Panc1 (cell line): ENCODE measurements around the gene VOPP1. TPM values are rescaled to one million over a fixed set of nuclear protein-coding genes. Genes with fewer than 3 reads are reported as not detected.

Experiments
- ATAC-seq: fragments of 200-7000 bp; cut with Tn5 transposase; 2 replicates; pipeline ENCODE4 v1.9.1; 2020; ENCODE audit warnings: mild to moderate bottlenecking, moderate library complexity
- BruUV-seq: library from RNA; stranded (reverse); fragments of 400-500 nt; replicated peaks from 2 replicates; lab custom pipeline; 2021; lab: Mats Ljungman, UMichigan
- CTCF ChIA-PET: fragments of 300-600 bp; sonication (Branson Sonifier 250); formaldehyde crosslinking; loops from one replicate; lab custom pipeline; 2022; ENCODE audit warnings: antibody characterized with exemption; lab: Charles Lee
- POLR2A ChIA-PET: fragments of 300-600 bp; sonication (Branson Sonifier 250); formaldehyde crosslinking; loops from one replicate; lab custom pipeline; 2022; ENCODE audit warnings: antibody characterized with exemption; lab: Charles Lee
- DNase-seq: peaks from one replicate; pipeline ENCODE4 v3.0.0-alpha.2; 2010; ENCODE audit warnings: low read depth, low spot score
- H3K27ac ChIP-seq: 2 replicates; pipeline ENCODE4 v1.5.1; 2011; ENCODE audit warnings: mild to moderate bottlenecking, low read length, inconsistent platforms
- H3K27me3 ChIP-seq: fragments of 200-500 bp; sonication (Bioruptor generic); 2 replicates; pipeline ENCODE4 v1.6.0; 2014; ENCODE audit warnings: low read length, inconsistent platforms; ENCODE audit not compliant: control insufficient read depth, insufficient read depth
- H3K36me3 ChIP-seq: fragments of 200-500 bp; sonication (Bioruptor generic); 2 replicates; pipeline ENCODE4 v1.5.1; 2014; ENCODE audit warnings: inconsistent platforms, mild to moderate bottlenecking, low read length, moderate library complexity; ENCODE audit not compliant: control insufficient read depth, insufficient read depth
- H3K4me1 ChIP-seq: 2 replicates; pipeline ENCODE4 v1.5.1; 2011; ENCODE audit warnings: inconsistent platforms, mild to moderate bottlenecking, low read length, moderate library complexity; ENCODE audit not compliant: control insufficient read depth, insufficient read depth
- H3K4me3 ChIP-seq, 2 experiments: 2 replicates each; pipeline ENCODE4 v1.5.1; 2011 to 2012; ENCODE audit warnings: low read depth in 2 of 2, low read length in 2 of 2, mild to moderate bottlenecking in 2 of 2, inconsistent platforms in 1 of 2, moderate library complexity in 1 of 2
- H3K9me3 ChIP-seq: fragments of 200-500 bp; sonication (Bioruptor generic); 2 replicates; pipeline ENCODE4 v1.5.1; 2014; ENCODE audit warnings: low read depth, mild to moderate bottlenecking, inconsistent platforms, low read length, moderate library complexity; ENCODE audit not compliant: control insufficient read depth, insufficient read depth
- POLR2AphosphoS5 ChIP-seq: IDR thresholded peaks from 2 replicates; pipeline ENCODE4 v1.6.1; 2012; ENCODE audit warnings: mild to moderate bottlenecking, low read depth, low read length, moderate library complexity
- SIN3A ChIP-seq: IDR thresholded peaks from 2 replicates; pipeline ENCODE4 v1.6.1; 2012; ENCODE audit warnings: low read depth, mild to moderate bottlenecking, low read length, moderate library complexity, borderline replicate concordance; ENCODE audit not compliant: insufficient read depth
- TCF7L2 ChIP-seq: IDR thresholded peaks from 2 replicates; pipeline ENCODE4 v1.6.1; 2011; ENCODE audit warnings: mild to moderate bottlenecking, low read depth, low read length, inconsistent platforms
- in situ Hi-C: cut with HindIII; loops from 2 replicates; pipeline ENCODE4 v1.10.0; 2016; ENCODE audit warnings: low sequenced_read_pairs, low pct_unique_long_range_greater_than_20kb
- intact Hi-C: fragments of 100-400 bp; cut with micrococcal nuclease; formaldehyde crosslinking; loops from one replicate; pipeline ENCODE4 v1.10.0; 2022; ENCODE audit not compliant: unreplicated experiment
- total RNA-seq: library from RNA; stranded (reverse); gene quantifications from one replicate; pipeline ENCODE4 v1.2.1, GENCODE V29; 2021; ENCODE audit not compliant: unreplicated experiment
- TF ChIP-seq, protein P1 (sequence below), 2 experiments: IDR thresholded peaks; 2 replicates each; pipeline ENCODE4 v1.6.1; 2011 to 2012; ENCODE audit warnings: low read depth in 2 of 2, control low read depth in 1 of 2, low read length in 1 of 2, mild to moderate bottlenecking in 1 of 2, moderate library complexity in 1 of 2; ENCODE audit not compliant: insufficient read depth in 1 of 2
- TF ChIP-seq, protein P2 (sequence below): fragments of 450-650 bp; IDR thresholded peaks from 2 replicates; pipeline ENCODE4 v1.5.1; 2017; ENCODE audit warnings: mild to moderate bottlenecking

Gene VOPP1
- total RNA-seq, 1 experiment from 2014 or later: 131 TPM

DNA sequence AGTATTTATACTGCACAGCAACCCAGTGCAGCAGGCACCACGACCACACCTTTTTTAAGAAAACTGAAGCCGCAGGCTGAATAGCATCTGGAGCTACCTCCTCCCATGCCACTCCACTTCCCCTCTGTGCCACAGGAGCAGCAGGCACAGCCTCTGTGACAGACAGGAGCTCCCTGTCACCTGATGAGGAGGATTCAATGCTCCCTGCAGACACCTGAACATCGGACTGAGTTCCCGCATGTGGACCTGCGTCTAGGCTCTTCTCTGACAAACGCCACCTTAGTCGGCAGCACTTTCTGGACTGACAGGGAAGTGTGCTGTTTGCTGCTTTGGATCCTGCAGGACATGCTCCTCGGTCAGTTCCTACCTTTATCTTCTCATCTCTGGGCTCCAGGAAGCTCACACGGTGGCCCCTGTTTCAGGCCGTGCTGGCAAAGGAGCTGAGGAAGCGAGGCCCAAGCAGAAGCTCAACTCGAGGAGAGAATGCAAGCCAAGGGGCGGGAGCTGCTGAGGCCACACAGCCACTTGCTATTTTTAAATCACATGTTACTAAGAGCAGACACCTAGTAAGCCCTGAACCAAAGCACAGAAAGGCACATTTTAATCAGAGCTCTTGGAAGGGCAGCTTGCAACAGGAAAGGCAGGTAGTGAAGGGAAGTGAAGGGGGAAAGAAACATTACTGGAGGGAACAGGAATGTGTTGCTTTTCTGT lies 56.6 kb downstream of the VOPP1 start:
- POLR2A ChIA-PET: no interaction called here
- TF ChIP-seq TCF7L2: no peak
- no peak for TF ChIP-seq POLR2AphosphoS5

DNA sequence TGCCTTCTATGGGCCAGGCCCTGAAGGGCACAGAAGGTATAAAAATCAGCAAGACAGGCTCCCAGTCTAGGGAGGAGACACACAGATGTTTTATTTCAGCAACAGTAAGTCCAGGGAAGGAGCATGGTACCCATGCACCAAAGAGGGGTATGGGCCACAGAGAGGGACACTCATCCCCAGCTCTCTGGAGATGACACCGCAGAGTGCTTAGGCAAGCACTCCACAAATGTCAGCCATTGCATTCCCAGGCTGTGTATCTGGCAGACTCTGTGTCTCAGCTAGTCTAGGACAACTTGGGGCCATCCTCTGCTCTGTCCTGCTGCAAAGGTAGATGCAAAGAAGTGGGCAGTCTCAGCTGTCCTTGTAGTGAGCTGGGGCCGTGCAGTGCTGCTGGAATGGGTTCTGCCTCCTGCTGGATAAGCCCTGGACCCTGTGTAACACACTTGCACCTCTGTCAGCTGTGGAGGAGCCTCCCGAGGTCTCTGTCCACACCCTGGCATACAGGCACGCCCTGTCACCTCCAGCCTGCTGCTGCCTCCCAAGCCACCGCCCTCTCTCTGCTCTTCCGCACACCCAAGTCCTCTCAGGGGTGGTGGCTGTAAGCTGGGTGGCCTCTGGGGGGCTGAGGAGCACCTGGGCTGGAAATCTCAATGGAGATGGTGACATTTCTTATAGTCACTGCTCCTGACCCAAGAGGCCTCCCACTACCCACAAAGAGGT lies 57.6 kb downstream of the VOPP1 start:
- POLR2A ChIA-PET: interaction anchor here (0.6 kb wide), 1 partner anchor 14 kb away, joined by 3 read pairs; no protein-coding TSS in a partner anchor
- H3K27me3 ChIP-seq: no peaks in the 10 kb centered on the region
- CTCF ChIA-PET: no interaction called here
- no peak for DNase-seq
- no peaks in the 10 kb centered on the region for H3K36me3 ChIP-seq
- in situ Hi-C loops (no loop called here), intact Hi-C loops (no loop called here)
- H3K27ac ChIP-seq: no peak overlapping the region
- no peak for ATAC-seq
- H3K4me3 ChIP-seq: no peak overlapping the region
- no peak for TF ChIP-seq TCF7L2
- TF ChIP-seq SIN3A: no peak
- TF ChIP-seq, protein P1, sequence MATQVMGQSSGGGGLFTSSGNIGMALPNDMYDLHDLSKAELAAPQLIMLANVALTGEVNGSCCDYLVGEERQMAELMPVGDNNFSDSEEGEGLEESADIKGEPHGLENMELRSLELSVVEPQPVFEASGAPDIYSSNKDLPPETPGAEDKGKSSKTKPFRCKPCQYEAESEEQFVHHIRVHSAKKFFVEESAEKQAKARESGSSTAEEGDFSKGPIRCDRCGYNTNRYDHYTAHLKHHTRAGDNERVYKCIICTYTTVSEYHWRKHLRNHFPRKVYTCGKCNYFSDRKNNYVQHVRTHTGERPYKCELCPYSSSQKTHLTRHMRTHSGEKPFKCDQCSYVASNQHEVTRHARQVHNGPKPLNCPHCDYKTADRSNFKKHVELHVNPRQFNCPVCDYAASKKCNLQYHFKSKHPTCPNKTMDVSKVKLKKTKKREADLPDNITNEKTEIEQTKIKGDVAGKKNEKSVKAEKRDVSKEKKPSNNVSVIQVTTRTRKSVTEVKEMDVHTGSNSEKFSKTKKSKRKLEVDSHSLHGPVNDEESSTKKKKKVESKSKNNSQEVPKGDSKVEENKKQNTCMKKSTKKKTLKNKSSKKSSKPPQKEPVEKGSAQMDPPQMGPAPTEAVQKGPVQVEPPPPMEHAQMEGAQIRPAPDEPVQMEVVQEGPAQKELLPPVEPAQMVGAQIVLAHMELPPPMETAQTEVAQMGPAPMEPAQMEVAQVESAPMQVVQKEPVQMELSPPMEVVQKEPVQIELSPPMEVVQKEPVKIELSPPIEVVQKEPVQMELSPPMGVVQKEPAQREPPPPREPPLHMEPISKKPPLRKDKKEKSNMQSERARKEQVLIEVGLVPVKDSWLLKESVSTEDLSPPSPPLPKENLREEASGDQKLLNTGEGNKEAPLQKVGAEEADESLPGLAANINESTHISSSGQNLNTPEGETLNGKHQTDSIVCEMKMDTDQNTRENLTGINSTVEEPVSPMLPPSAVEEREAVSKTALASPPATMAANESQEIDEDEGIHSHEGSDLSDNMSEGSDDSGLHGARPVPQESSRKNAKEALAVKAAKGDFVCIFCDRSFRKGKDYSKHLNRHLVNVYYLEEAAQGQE (IDR thresholded peaks at IDR 0.05; ENCODE audit: insufficient read depth in 1 of 2, low read depth in 2 of 2, low read length in 1 of 2): no peak
- TF ChIP-seq POLR2AphosphoS5: no peak
- TF ChIP-seq, protein P2, sequence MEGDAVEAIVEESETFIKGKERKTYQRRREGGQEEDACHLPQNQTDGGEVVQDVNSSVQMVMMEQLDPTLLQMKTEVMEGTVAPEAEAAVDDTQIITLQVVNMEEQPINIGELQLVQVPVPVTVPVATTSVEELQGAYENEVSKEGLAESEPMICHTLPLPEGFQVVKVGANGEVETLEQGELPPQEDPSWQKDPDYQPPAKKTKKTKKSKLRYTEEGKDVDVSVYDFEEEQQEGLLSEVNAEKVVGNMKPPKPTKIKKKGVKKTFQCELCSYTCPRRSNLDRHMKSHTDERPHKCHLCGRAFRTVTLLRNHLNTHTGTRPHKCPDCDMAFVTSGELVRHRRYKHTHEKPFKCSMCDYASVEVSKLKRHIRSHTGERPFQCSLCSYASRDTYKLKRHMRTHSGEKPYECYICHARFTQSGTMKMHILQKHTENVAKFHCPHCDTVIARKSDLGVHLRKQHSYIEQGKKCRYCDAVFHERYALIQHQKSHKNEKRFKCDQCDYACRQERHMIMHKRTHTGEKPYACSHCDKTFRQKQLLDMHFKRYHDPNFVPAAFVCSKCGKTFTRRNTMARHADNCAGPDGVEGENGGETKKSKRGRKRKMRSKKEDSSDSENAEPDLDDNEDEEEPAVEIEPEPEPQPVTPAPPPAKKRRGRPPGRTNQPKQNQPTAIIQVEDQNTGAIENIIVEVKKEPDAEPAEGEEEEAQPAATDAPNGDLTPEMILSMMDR: no peak
- H3K9me3 ChIP-seq: no peaks in the 10 kb centered on the region
- BruUV-seq: no TSS peak
- H3K4me1 ChIP-seq: no peaks in the 10 kb centered on the region

More for the DNA sequence above, 56.6 kb downstream of the VOPP1 start:
- H3K36me3 ChIP-seq: no peaks in the 10 kb centered on the region
- no TSS peak for BruUV-seq
- intact Hi-C loops (no loop called here), in situ Hi-C loops (no loop called here)
- CTCF ChIA-PET: no interaction called here
- no peak for ATAC-seq
- no peak overlapping the region for H3K4me3 ChIP-seq
- H3K9me3 ChIP-seq: no peaks in the 10 kb centered on the region
- H3K27ac ChIP-seq: no peak overlapping the region
- no peaks in the 10 kb centered on the region for H3K4me1 ChIP-seq
- no peak for DNase-seq
- H3K27me3 ChIP-seq: no peaks in the 10 kb centered on the region

DNA sequence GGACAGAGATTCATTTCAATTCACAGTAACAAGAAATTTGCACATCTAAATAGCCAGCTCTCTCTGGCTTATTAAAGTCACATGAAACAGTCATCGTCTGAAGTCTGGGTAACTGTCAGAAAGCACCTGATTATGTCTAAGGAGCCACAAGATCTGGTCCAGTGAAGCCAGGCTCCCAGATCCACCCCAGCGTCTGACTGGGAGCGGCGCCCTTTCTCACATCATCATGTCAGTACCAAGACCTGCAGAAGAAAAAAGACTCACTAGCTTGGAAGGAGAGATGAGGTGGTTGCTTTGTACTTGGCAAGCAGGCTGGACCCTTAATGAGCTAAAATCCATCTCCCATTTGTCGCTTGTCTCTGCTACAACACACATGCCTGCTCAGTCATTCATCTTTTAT lies 58.4 kb downstream of the VOPP1 start:
- Histone ChIP-seq H3K4me1 (no peaks in the 10 kb centered on the region), H3K27ac (no peak overlapping the region), H3K4me3 (no peak overlapping the region), H3K36me3 (no peaks in the 10 kb centered on the region), H3K27me3 (no peaks in the 10 kb centered on the region), H3K9me3 (no peaks in the 10 kb centered on the region)
- in situ Hi-C loops: no loop called here
- ChIA-PET CTCF (no interaction called here), POLR2A (no interaction called here)
- DNase-seq (no peak), ATAC-seq (no peak)
- BruUV-seq: no TSS peak
- intact Hi-C loops: no loop called here
- TF ChIP-seq, protein P2: no peak
- no peak for TF ChIP-seq POLR2AphosphoS5
- TF ChIP-seq SIN3A: no peak
- TF ChIP-seq TCF7L2: no peak
- TF ChIP-seq, protein P1 (IDR thresholded peaks at IDR 0.05; ENCODE audit: insufficient read depth in 1 of 2, low read depth in 2 of 2, low read length in 1 of 2): no peak
